ENCODE results near the gene SUCLG2. TPM values are rescaled to one million over a fixed set of nuclear protein-coding genes. Genes with fewer than 3 reads are reported as not detected.

Gene SUCLG2
- total and polyA plus RNA-seq, 10 of the 15 experiments (the other 5 are each of a cell fraction or from before 2014, with no cell fraction given) = 17.8 to 50.9 (median 37.2) TPM

DNA sequence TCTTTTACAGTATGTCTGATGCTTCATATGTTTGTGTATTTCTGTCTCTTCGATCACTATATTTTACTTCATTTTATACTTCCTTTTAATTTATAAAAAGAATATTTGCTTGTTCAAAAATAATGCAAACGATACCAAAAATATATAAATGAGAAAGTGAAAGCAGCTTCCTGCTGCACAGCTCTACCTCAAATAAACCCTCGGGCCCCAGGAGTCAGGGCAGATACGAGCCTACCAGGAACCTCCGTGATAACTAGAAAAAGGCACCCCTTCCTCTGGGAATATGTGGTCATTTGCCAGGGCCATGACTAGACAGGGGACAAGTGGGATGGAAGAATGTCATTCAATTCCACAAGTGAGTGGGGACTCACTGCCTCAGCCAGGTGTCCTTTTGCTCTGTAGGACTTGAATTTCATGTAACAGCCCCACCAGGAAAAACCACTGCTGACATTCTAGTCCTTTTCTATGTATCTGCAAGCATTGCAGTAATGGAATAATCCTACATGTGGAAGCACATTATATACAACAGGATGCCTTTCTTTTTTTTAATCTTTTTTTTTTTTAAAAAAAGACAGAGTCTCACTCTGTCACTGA is 133.3 kb downstream of the SUCLG2 start:
- Histone ChIP-seq H2AFZ (ENCODE audit: control insufficient read depth, low read depth, low read length) (peak overlapping the region; percentile 25), H3K4me3 (no peak overlapping the region), H3K27ac (ENCODE audit: control insufficient read depth, insufficient read depth) (peak overlapping the region; percentile 56), H3K4me1 (ENCODE audit: control insufficient read depth, insufficient read depth, low read length) (no peaks in the 10 kb centered on the region), H3K36me3 (ENCODE audit: control insufficient read depth in 2 of 2, insufficient read depth in 2 of 2, low read length in 1 of 2) (peaks cover 0 to 7% of the 10 kb centered on the region in 2 experiments; a peak in 1 of 4 replicates), H3K79me2 (ENCODE audit: control insufficient read depth, insufficient read depth, low read length) (no peaks in the 10 kb centered on the region), H3K27me3 (replicated peaks in 1 of 2; ENCODE audit: control insufficient read depth in 2 of 2, insufficient read depth in 2 of 2, low read length in 1 of 2) (no peaks in the 10 kb centered on the region), H3K9me3 (replicated peaks; ENCODE audit: control insufficient read depth, insufficient read depth, low read length) (no peaks in the 10 kb centered on the region), H3K4me2 (ENCODE audit: control insufficient read depth, insufficient read depth) (peak overlapping the region; percentile 85), H4K20me1 (ENCODE audit: control insufficient read depth, insufficient read depth) (no peaks in the 10 kb centered on the region), H3K9ac (ENCODE audit: control insufficient read depth, insufficient read depth, low read length) (peak overlapping the region; percentile 56; the same call in 1 of the 2 replicates)
- CTCF ChIA-PET = no interaction called here
- POLR2A ChIA-PET = no interaction called here
- RAD21 ChIA-PET (ENCODE audit: unreplicated experiment) = no interaction called here
- WGBS (ENCODE audit: insufficient coverage, insufficient replicate concordance, low lambda C conversion rate, missing lambda C conversion rate) = 13% methylated on average over 5 of the region's 5 CpGs
- in situ Hi-C loops (cut with MboI) (no loop called here), intact Hi-C loops (cut with micrococcal nuclease; ENCODE audit: unreplicated experiment) (no loop called here)
- peak; percentile 33; the same call in 1 of the 3 replicates for ATAC-seq
- DNase-seq (ENCODE audit: low read depth, low spot score) = no peak
- no peak for FAIRE-seq
- SMC1A ChIA-PET (ENCODE audit: uncharacterized antibody, unreplicated experiment) = interaction anchor here (1.0 kb wide), 1 partner anchor 10 kb away, joined by 3 read pairs; no protein-coding TSS in a partner anchor
- no peak for TF ChIP-seq SREBF2 (IDR thresholded peaks at IDR 0.05; ENCODE audit: low read length)
- TF ChIP-seq SMAD5 (IDR thresholded peaks at IDR 0.05; ENCODE audit: low read depth) = no peak
- no peak for TF ChIP-seq TAF1 (IDR thresholded peaks at IDR 0.05; ENCODE audit: borderline replicate concordance, low read depth, low read length)
- TF ChIP-seq, protein P1, sequence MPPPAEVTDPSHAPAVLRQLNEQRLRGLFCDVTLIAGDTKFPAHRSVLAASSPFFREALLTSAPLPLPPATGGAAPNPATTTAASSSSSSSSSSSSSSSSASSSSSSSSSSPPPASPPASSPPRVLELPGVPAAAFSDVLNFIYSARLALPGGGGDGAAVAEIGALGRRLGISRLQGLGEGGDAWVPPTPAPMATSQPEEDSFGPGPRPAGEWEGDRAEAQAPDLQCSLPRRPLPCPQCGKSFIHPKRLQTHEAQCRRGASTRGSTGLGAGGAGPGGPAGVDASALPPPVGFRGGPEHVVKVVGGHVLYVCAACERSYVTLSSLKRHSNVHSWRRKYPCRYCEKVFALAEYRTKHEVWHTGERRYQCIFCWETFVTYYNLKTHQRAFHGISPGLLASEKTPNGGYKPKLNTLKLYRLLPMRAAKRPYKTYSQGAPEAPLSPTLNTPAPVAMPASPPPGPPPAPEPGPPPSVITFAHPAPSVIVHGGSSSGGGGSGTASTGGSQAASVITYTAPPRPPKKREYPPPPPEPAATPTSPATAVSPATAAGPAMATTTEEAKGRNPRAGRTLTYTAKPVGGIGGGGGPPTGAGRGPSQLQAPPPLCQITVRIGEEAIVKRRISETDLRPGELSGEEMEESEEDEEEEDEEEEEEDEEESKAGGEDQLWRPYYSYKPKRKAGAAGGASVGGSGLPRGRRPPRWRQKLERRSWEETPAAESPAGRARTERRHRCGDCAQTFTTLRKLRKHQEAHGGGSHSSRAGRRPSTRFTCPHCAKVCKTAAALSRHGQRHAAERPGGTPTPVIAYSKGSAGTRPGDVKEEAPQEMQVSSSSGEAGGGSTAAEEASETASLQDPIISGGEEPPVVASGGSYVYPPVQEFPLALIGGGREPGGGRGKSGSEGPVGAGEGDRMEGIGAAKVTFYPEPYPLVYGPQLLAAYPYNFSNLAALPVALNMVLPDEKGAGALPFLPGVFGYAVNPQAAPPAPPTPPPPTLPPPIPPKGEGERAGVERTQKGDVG (CRISPR knock-in tag; IDR thresholded peaks at IDR 0.05) = no peak
- TF ChIP-seq, protein P2, sequence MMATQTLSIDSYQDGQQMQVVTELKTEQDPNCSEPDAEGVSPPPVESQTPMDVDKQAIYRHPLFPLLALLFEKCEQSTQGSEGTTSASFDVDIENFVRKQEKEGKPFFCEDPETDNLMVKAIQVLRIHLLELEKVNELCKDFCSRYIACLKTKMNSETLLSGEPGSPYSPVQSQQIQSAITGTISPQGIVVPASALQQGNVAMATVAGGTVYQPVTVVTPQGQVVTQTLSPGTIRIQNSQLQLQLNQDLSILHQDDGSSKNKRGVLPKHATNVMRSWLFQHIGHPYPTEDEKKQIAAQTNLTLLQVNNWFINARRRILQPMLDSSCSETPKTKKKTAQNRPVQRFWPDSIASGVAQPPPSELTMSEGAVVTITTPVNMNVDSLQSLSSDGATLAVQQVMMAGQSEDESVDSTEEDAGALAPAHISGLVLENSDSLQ (IDR thresholded peaks at IDR 0.05) = no peak
- no peak for TF ChIP-seq SIX5 (IDR thresholded peaks at IDR 0.05; ENCODE audit: low read depth, low read length, severe bottlenecking)
- TF ChIP-seq, protein P3, sequence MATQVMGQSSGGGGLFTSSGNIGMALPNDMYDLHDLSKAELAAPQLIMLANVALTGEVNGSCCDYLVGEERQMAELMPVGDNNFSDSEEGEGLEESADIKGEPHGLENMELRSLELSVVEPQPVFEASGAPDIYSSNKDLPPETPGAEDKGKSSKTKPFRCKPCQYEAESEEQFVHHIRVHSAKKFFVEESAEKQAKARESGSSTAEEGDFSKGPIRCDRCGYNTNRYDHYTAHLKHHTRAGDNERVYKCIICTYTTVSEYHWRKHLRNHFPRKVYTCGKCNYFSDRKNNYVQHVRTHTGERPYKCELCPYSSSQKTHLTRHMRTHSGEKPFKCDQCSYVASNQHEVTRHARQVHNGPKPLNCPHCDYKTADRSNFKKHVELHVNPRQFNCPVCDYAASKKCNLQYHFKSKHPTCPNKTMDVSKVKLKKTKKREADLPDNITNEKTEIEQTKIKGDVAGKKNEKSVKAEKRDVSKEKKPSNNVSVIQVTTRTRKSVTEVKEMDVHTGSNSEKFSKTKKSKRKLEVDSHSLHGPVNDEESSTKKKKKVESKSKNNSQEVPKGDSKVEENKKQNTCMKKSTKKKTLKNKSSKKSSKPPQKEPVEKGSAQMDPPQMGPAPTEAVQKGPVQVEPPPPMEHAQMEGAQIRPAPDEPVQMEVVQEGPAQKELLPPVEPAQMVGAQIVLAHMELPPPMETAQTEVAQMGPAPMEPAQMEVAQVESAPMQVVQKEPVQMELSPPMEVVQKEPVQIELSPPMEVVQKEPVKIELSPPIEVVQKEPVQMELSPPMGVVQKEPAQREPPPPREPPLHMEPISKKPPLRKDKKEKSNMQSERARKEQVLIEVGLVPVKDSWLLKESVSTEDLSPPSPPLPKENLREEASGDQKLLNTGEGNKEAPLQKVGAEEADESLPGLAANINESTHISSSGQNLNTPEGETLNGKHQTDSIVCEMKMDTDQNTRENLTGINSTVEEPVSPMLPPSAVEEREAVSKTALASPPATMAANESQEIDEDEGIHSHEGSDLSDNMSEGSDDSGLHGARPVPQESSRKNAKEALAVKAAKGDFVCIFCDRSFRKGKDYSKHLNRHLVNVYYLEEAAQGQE (IDR thresholded peaks at IDR 0.05; ENCODE audit: low read depth, low read length) = no peak
- no peak for TF ChIP-seq SP1 (IDR thresholded peaks at IDR 0.05; ENCODE audit: low read depth, low read length)
- TF ChIP-seq, protein P4, sequence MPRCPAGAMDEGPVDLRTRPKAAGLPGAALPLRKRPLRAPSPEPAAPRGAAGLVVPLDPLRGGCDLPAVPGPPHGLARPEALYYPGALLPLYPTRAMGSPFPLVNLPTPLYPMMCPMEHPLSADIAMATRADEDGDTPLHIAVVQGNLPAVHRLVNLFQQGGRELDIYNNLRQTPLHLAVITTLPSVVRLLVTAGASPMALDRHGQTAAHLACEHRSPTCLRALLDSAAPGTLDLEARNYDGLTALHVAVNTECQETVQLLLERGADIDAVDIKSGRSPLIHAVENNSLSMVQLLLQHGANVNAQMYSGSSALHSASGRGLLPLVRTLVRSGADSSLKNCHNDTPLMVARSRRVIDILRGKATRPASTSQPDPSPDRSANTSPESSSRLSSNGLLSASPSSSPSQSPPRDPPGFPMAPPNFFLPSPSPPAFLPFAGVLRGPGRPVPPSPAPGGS (IDR thresholded peaks at IDR 0.05; ENCODE audit: borderline replicate concordance, insufficient read depth, low read depth, low read length, poor library complexity, severe bottlenecking) = no peak
- no TSS peak for BruUV-seq (replicated peaks)
